ENCODE results near the gene TMEM14C. TPM values are rescaled to one million over a fixed set of nuclear protein-coding genes. Genes with fewer than 3 reads are reported as not detected.

The TMEM14C gene
- 141 to 166 TPM (median 149 TPM) in 5 replicates for total RNA-seq (2022; extraction: Qiagen RNA extraction; ENCODE audit: low read depth)

DNA sequence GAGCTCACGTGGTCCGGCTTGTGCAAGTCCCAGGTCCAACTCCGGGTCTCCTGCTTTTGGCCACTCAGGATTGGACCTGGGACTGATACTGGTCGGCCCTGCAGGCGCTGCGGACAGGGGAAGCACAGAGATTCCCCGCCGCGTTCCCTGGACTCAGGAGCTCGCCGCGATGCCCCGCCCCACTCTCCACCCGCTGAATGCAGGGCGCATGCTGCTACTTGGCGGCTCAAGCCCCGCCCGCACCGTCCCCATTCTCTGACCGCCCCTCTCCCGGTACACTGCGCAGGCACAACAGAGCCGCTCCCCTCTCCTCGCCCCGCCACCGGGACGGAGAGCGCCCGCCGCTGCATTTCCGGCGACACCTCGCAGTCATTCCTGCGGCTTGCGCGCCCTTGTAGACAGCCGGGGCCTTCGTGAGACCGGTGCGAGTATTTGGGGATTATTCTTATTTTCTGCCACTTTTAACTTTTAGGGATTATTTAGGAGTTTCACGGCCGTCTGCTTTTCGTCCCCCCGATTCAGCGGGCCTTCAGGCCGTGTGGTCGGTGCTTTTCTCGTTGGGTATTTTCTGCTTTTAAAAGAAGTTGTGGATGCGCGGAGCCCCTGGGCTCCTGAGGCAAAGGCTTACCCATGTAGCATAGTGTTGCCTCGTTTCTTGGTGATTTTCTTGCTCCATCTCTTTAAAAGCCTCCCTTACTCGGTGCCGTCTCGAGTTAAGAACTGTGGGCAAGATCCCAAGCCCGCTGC lies at the start of gene TMEM14C:
TMEM14C (plus strand) TSS at position 251 of the 747 bp plus-strand sequence. CDS start 1,544 bp downstream, outside the sequence.

DNA sequence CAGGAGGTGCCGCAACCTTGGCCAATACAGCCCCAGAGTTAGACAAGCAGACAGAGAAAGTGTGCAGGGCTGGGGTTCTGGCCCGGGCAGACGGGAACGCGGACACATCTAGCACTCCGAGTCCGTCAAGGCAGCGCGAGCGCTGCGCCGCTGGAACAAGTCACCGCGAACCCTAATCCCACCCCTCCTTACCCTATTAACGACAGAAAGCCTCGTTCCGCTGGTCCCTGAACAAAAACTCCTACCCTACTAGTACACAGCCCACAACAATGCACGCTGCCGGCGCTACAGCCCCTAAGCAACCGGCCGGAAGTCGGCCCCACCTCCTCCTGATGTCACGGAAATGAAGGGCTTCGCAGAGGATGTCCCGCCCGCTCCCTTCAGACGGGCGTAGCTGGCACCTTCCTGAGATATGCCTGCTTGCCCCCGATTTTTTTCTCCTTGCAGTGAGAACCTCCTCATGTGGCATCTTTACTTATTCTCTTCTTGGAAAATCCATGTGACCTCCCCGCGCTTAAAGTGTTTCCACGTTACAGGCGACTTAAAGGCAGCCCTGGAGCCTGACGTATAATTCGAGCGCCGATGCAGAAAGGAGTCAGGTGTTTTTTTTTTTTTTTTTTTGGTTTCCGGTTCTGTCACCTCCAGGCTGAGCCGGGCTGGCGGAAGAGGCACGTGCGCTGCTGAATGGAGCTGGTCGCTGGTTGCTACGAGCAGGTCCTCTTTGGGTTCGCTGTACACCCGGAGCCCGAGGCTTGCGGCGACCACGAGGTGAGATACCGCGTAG lies 28.4 kb upstream of the TMEM14C start, which contains the start of the genes C6orf52 and PAK1IP1:
C6orf52 (minus strand) TSS at position 315 of the 784 bp plus-strand sequence. CDS start 7,066 bp downstream, outside the sequence.
PAK1IP1 (plus strand) TSS at position 671 of the 784 bp plus-strand sequence; CDS start at position 685, 14 bp downstream.

DNA sequence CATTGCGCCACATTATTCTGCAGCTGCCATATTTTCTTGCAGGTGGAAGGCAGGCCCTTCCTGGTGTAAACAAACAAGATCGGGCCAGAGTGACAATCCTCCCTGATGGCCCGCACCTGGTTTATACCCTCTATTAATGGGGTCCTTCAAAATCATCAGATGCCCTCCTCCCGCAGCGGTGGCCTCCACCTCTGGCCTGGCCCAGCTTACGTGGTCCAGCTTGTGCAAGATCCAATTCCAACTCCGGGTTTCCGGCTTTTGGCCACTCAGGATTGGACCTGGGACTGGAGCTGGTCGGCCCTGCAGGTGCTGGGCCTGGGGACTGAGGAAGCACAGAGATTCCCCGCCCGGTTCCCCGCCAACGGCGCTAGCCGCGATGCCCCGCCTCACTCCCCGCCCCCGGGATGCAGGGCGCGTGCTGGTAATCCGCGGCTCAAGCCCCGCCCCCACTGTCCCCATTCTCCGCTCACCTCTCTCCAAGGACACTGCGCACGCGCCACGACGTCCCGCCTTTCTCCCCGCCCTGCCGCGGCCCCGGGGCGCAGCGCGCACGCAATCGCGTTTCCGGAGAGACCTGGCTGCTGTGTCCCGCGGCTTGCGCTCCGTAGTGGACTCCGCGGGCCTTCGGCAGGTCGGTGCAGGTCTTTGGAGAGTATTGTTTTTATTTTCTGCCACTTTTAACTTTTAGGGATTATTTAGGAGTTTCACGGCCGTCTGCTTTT lies 24.5 kb downstream of the TMEM14C start, which contains the start of gene TMEM14B:
TMEM14B (plus strand) TSS at position 555 of the 722 bp plus-strand sequence. CDS start 1,441 bp downstream, outside the sequence.

Other genes starting within 250 kb of the TMEM14C start
- 6.4 to 11.2 TPM (median 7.1 TPM) in 5 replicates for gene GCNT2, start 201.7 kb upstream of the TMEM14C start, total RNA-seq (2022; extraction: Qiagen RNA extraction; ENCODE audit: low read depth)
- gene C6orf52, start 28.5 kb upstream of the TMEM14C start, total RNA-seq (2022; extraction: Qiagen RNA extraction; ENCODE audit: low read depth), result 1.7 to 3.2 TPM (median 2.1 TPM) in 5 replicates
- 22.2 to 25.9 TPM (median 22.8 TPM) in 5 replicates for gene PAK1IP1, start 28.1 kb upstream of the TMEM14C start, total RNA-seq (2022; extraction: Qiagen RNA extraction; ENCODE audit: low read depth)
- 137 to 161 TPM (median 145 TPM) in 5 replicates for gene TMEM14B, start 24.7 kb downstream of the TMEM14C start, total RNA-seq (2022; extraction: Qiagen RNA extraction; ENCODE audit: low read depth)
- 0.11 to 0.33 TPM (median 0.17 TPM) in 5 replicates for gene MAK, start 115.5 kb downstream of the TMEM14C start, total RNA-seq (2022; extraction: Qiagen RNA extraction; ENCODE audit: low read depth)
- gene GCM2, start 159.0 kb downstream of the TMEM14C start, total RNA-seq (2022; extraction: Qiagen RNA extraction; ENCODE audit: low read depth), result not detected in 5 replicates
- 2.8 to 3.6 TPM (median 3.1 TPM) in 5 replicates for gene SYCP2L, start 164.0 kb downstream of the TMEM14C start, total RNA-seq (2022; extraction: Qiagen RNA extraction; ENCODE audit: low read depth)

Measured in A549 treated with CpdA at 1 μM for 4 hours (cell line).